Common myeloid progenitor, CD34-positive (primary cell): ENCODE measurements around the gene ANTKMT.

ENCODE experiments used
- CTCF ChIA-PET: fragments of 350-600 bp; sonication (Branson Sonifier 250); formaldehyde crosslinking; loops from one replicate; lab custom pipeline; 2021; ENCODE audit warnings: antibody characterized with exemption; lab: Charles Lee
- POLR2A ChIA-PET: fragments of 350-600 bp; sonication (Branson Sonifier 250); formaldehyde crosslinking; loops from one replicate; lab custom pipeline; 2021; ENCODE audit warnings: antibody characterized with exemption; lab: Charles Lee
- DNase-seq, 3 donors: peaks; one replicate each; pipeline versions ENCODE4 v3.0.0 to v3.0.0-alpha.2; 2013
- H3K27ac ChIP-seq, 2 experiments: 1 replicate in 1 of 2; 2 replicates in 1 of 2; pipeline ENCODE4 v1.7.0; 2013; ENCODE audit warnings: inconsistent platforms in 2 of 2, low read length in 2 of 2, mild to moderate bottlenecking in 2 of 2, low read depth in 1 of 2, moderate library complexity in 1 of 2; ENCODE audit not compliant: severe bottlenecking in 2 of 2, insufficient read depth in 1 of 2, poor library complexity in 1 of 2
- H3K27me3 ChIP-seq, 5 experiments: replicated peaks in 2 of 5; 1 replicate in 3 of 5; 2 replicates in 2 of 5; pipeline versions ENCODE4 v1.6.1 to v1.7.0; 2013; ENCODE audit warnings: low read length in 4 of 5, mild to moderate bottlenecking in 2 of 5, moderate library complexity in 2 of 5, inconsistent platforms in 1 of 5; ENCODE audit not compliant: insufficient read depth in 5 of 5, control insufficient read depth in 4 of 5
- H3K36me3 ChIP-seq, 4 experiments: 1 replicate in 2 of 4; 2 replicates in 2 of 4; pipeline versions ENCODE4 v1.6.1 to v1.7.0; 2013; ENCODE audit warnings: low read length in 3 of 4, control low read depth in 1 of 4, mild to moderate bottlenecking in 1 of 4; ENCODE audit not compliant: control insufficient read depth in 4 of 4, insufficient read depth in 4 of 4
- H3K4me1 ChIP-seq, 4 experiments: 1 replicate in 3 of 4; 2 replicates in 1 of 4; pipeline versions ENCODE4 v1.6.1 to v1.7.1; 2013; ENCODE audit warnings: low read length in 3 of 4, mild to moderate bottlenecking in 3 of 4, control low read depth in 1 of 4, inconsistent platforms in 1 of 4, moderate library complexity in 1 of 4; ENCODE audit not compliant: control insufficient read depth in 4 of 4, insufficient read depth in 4 of 4; ENCODE audit errors: control extremely low read depth in 1 of 4
- H3K4me3 ChIP-seq, 7 experiments: 1 replicate in 4 of 7; 2 replicates in 3 of 7; pipeline versions ENCODE4 v1.5.1 to v1.7.0; 2013; ENCODE audit warnings: mild to moderate bottlenecking in 7 of 7, low read length in 6 of 7, moderate library complexity in 6 of 7, inconsistent platforms in 2 of 7, low read depth in 2 of 7, control low read depth in 1 of 7; ENCODE audit not compliant: insufficient read depth in 4 of 7, control insufficient read depth in 1 of 7; ENCODE audit errors: extremely low read depth in 1 of 7
- H3K9me3 ChIP-seq, 5 experiments: 1 replicate in 4 of 5; 2 replicates in 1 of 5; pipeline versions ENCODE4 v1.6.1 to v1.7.1; 2013; ENCODE audit warnings: low read length in 4 of 5, mild to moderate bottlenecking in 2 of 5, inconsistent platforms in 1 of 5, low read depth in 1 of 5, moderate library complexity in 1 of 5; ENCODE audit not compliant: control insufficient read depth in 4 of 5, insufficient read depth in 2 of 5; ENCODE audit errors: control extremely low read depth in 1 of 5
- WGBS: methylation state at CpG from one replicate; pipeline ENCODE4 v1.1.5; 2013; ENCODE audit not compliant: insufficient coverage; 5-methylcytosine and 5-hydroxymethylcytosine counted together

Gene ANTKMT

GRCh38 chr16:745739-746138 lies 24.8 kb downstream of the ANTKMT start:
- ChIA-PET POLR2A (interaction anchor here (1.1 kb wide), 1 partner anchor 34 kb away, joined by 5 read pairs; no protein-coding TSS in a partner anchor), CTCF (interaction anchor here (1.0 to 5.0 kb wide), 7 partner anchors 10 to 40 kb away, joined by 3 to 46 read pairs (median 14); partner anchors contain the start of gene METRN)
- Histone ChIP-seq H3K9me3 (no peaks in the 10 kb centered on the region), H3K27ac (no peak overlapping the region), H3K36me3 (no peaks in the 10 kb centered on the region), H3K4me1 (peaks cover 0 to 6% (median 3%) of the 10 kb centered on the region in 4 experiments), H3K27me3 (no peaks in the 10 kb centered on the region), H3K4me3 (no peak overlapping the region)
- peak; percentile 36 to 46 (median 44) for DNase-seq
- 5% methylated on average over 10 of the region's 14 CpGs for WGBS

GRCh38 chr16:746637-747036 lies 25.7 kb downstream of the ANTKMT start:
- peaks cover 0 to 3% (median 0%) of the 10 kb centered on the region in 4 experiments for H3K4me1 ChIP-seq
- H3K27me3 ChIP-seq, result no peaks in the 10 kb centered on the region
- ChIA-PET POLR2A (interaction anchor here (0.7 kb wide), 1 partner anchor 11 kb away, joined by 3 read pairs; no protein-coding TSS in a partner anchor), CTCF (interaction anchor here (1.0 to 3.0 kb wide), 2 partner anchors 37 to 38 kb away, joined by 3 to 13 read pairs; no protein-coding TSS in a partner anchor)
- 94% methylated on average over 5 of the region's 13 CpGs for WGBS
- no peak overlapping the region for H3K4me3 ChIP-seq
- DNase-seq, result no peak
- H3K27ac ChIP-seq, result no peak overlapping the region
- no peaks in the 10 kb centered on the region for H3K36me3 ChIP-seq
- no peaks in the 10 kb centered on the region for H3K9me3 ChIP-seq

- no peaks in the 10 kb centered on the region for H3K9me3 ChIP-seq
- H3K36me3 ChIP-seq, result no peaks in the 10 kb centered on the region
- WGBS, result 94% methylated on average over 24 of the region's 39 CpGs
- no peak for DNase-seq
- ChIA-PET CTCF (interaction anchor here (1.0 to 3.0 kb wide), 5 partner anchors 27 to 40 kb away, joined by 3 to 13 read pairs (median 5); partner anchors contain the start of genes ANTKMT, CHTF18 and RPUSD1), POLR2A (no interaction called here)
- no peak overlapping the region for H3K27ac ChIP-seq
- H3K4me3 ChIP-seq, result no peak overlapping the region
- H3K27me3 ChIP-seq, result no peaks in the 10 kb centered on the region
- H3K4me1 ChIP-seq, result peaks cover 0 to 4% (median 0%) of the 10 kb centered on the region in 4 experiments
These were observed 27.2 kb downstream of the ANTKMT start for GRCh38 chr16:747978-748746.

GRCh38 chr16:749010-749409 lies 28.1 kb downstream of the ANTKMT start:
- Histone ChIP-seq H3K4me1 (peaks cover 0 to 6% (median under 1%) of the 10 kb centered on the region in 4 experiments), H3K36me3 (no peaks in the 10 kb centered on the region), H3K27me3 (no peaks in the 10 kb centered on the region), H3K4me3 (no peak overlapping the region), H3K9me3 (no peaks in the 10 kb centered on the region), H3K27ac (no peak overlapping the region)
- WGBS, result 100% methylated on average over 1 of the region's 6 CpGs
- POLR2A ChIA-PET, result interaction anchor here (0.6 kb wide), 1 partner anchor 19 kb away, joined by 3 read pairs; no protein-coding TSS in a partner anchor
- CTCF ChIA-PET, result interaction anchor here (0.6 to 3.0 kb wide), 6 partner anchors 28 to 171 kb away, joined by 3 to 13 read pairs (median 4); partner anchors contain the start of gene ANTKMT
- DNase-seq, result no peak

- no peak overlapping the region for H3K4me3 ChIP-seq
- H3K9me3 ChIP-seq, result no peaks in the 10 kb centered on the region
- no peaks in the 10 kb centered on the region for H3K27me3 ChIP-seq
- H3K36me3 ChIP-seq, result no peaks in the 10 kb centered on the region
- ChIA-PET CTCF (interaction anchor here (1.0 to 2.5 kb wide), 8 partner anchors 10 to 353 kb away, joined by 3 to 7 read pairs (median 5); partner anchors contain the start of genes ANTKMT, CIAO3 and MSLN), POLR2A (no interaction called here)
- no peak for DNase-seq
- peaks cover 0 to 19% (median 14%) of the 10 kb centered on the region in 4 experiments for H3K4me1 ChIP-seq
- H3K27ac ChIP-seq, result no peak overlapping the region
- 94% methylated on average over 9 of the region's 9 CpGs for WGBS
These were observed 29.5 kb downstream of the ANTKMT start for GRCh38 chr16:750485-750884.

- 91% methylated on average over 27 of the region's 39 CpGs for WGBS
- CTCF ChIA-PET, result interaction anchor here (0.9 to 2.0 kb wide), 7 partner anchors 10 to 78 kb away, joined by 3 to 7 read pairs (median 4); partner anchors contain the start of genes CIAO3 and MSLN
- no peak overlapping the region for H3K27ac ChIP-seq
These were observed 30.4 kb downstream of the ANTKMT start for GRCh38 chr16:751152-752006.

More at GRCh38 chr16:751152-752006, 30.4 kb downstream of the ANTKMT start:
- Histone ChIP-seq H3K9me3 (peaks cover 0 to under 1% (median 0%) of the 10 kb centered on the region in 5 experiments), H3K27me3 (no peaks in the 10 kb centered on the region), H3K4me1 (peaks cover 0 to 22% (median 17%) of the 10 kb centered on the region in 4 experiments), H3K4me3 (no peak overlapping the region), H3K36me3 (no peaks in the 10 kb centered on the region)
- no peak for DNase-seq
- POLR2A ChIA-PET, result no interaction called here
